AG04449 (cell line): ENCODE measurements around the gene NEUROD2.

ENCODE experiments used
- CTCF ChIA-PET: fragments of 350-600 bp; formaldehyde crosslinking; extraction: SDS; loops from one replicate; lab custom pipeline; 2021; ENCODE audit warnings: antibody characterized with exemption; lab: Yijun Ruan, JAX
- POLR2A ChIA-PET: fragments of 400-600, 350-600 bp; formaldehyde crosslinking; extraction: SDS; loops from one replicate; lab custom pipeline; 2020; ENCODE audit warnings: antibody characterized with exemption, inconsistent platforms; lab: Yijun Ruan, JAX
- DNase-seq: peaks from one replicate; pipeline ENCODE4 v3.0.0-alpha.2; 2010; ENCODE audit warnings: low read depth, low spot score
- H3K4me3 ChIP-seq: 2 replicates; pipeline ENCODE4 v1.5.1; 2011; ENCODE audit warnings: low read depth, mild to moderate bottlenecking, control low read depth, low read length
- CTCF ChIP-seq: IDR thresholded peaks from one replicate; pipeline ENCODE4 v1.5.1; 2011; ENCODE audit warnings: mild to moderate bottlenecking, moderate library complexity, low read length, control low read depth, inconsistent platforms; ENCODE audit not compliant: insufficient read depth; ENCODE audit errors: missing control alignments

The NEUROD2 gene

GRCh38 chr17:39628655-39629493 lies 21.2 kb upstream of the NEUROD2 start:
- TF ChIP-seq CTCF, result no peak
- ChIA-PET CTCF (interaction anchor here (0.7 to 28.8 kb wide), 5 partner anchors 5 to 108 kb away, joined by 4 to 822 read pairs (median 781); partner anchors contain the start of genes PNMT, PPP1R1B, STARD3 and TCAP), POLR2A (interaction anchor here (1.6 kb wide), 1 partner anchor 59 kb away, joined by 4 read pairs; the partner anchor contains the start of gene PGAP3)
- no peak for DNase-seq
- H3K4me3 ChIP-seq, result no peak overlapping the region

GRCh38 chr17:39627712-39628516 lies 20.2 kb upstream of the NEUROD2 start:
- no peak for TF ChIP-seq CTCF
- ChIA-PET POLR2A (interaction anchor here (1.6 kb wide), 1 partner anchor 60 kb away, joined by 4 read pairs; the partner anchor contains the start of gene PGAP3), CTCF (interaction anchor here (0.7 to 28.8 kb wide), 5 partner anchors 4 to 109 kb away, joined by 4 to 822 read pairs (median 781); partner anchors contain the start of genes PNMT, PPP1R1B, STARD3 and TCAP)
- no peak for DNase-seq
- no peak overlapping the region for H3K4me3 ChIP-seq

GRCh38 chr17:39627047-39627711 lies 19.5 kb upstream of the NEUROD2 start:
- CTCF ChIA-PET, result interaction anchor here (0.8 to 28.8 kb wide), 5 partner anchors 3 to 72 kb away, joined by 3 to 822 read pairs (median 781); partner anchors contain the start of genes PNMT, PPP1R1B, STARD3 and TCAP
- peak overlapping the region; percentile 30 for H3K4me3 ChIP-seq
- no peak for DNase-seq
- no peak for TF ChIP-seq CTCF
- POLR2A ChIA-PET, result interaction anchor here (1.6 kb wide), 1 partner anchor 60 kb away, joined by 4 read pairs; the partner anchor contains the start of gene PGAP3

- DNase-seq, result no peak
- ChIA-PET CTCF (interaction anchor here (0.8 to 28.8 kb wide), 6 partner anchors 2 to 99 kb away, joined by 3 to 822 read pairs (median 509); partner anchors contain the start of genes PNMT, PPP1R1B, STARD3 and TCAP), POLR2A (no interaction called here)
- H3K4me3 ChIP-seq, result peak within 1 kb of the TSS; percentile 30
- TF ChIP-seq CTCF, result no peak
These were observed 18.7 kb upstream of the NEUROD2 start, which contains the start of gene PPP1R1B for GRCh38 chr17:39626171-39627046. Gene PPP1R1B, plus strand, starts transcription at chr17:39626952. Its CDS starts 441 bp downstream, at chr17:39627393.

GRCh38 chr17:39625198-39625785 lies 17.6 kb upstream of the NEUROD2 start:
- ChIA-PET CTCF (interaction anchor here (0.9 to 23.4 kb wide), 12 partner anchors 11 to 355 kb away, joined by 3 to 822 read pairs (median 6); partner anchors contain the start of genes PNMT, PPP1R1B, STARD3 and TCAP), POLR2A (no interaction called here)
- TF ChIP-seq CTCF, result no peak
- no peak overlapping the region for H3K4me3 ChIP-seq
- no peak for DNase-seq
